Calu3 (cell line): ENCODE results near the gene FNTB. TPM values are rescaled to one million over a fixed set of nuclear protein-coding genes. Genes with fewer than 3 reads are reported as not detected.

Experiments
- BruUV-seq: library from RNA; stranded (reverse); fragments of 400-500 nt; replicated peaks from 2 replicates; lab custom pipeline; 2021; lab: Mats Ljungman, UMichigan
- CTCF ChIA-PET: fragments of 300-600 bp; sonication (Branson Sonifier 250); formaldehyde crosslinking; loops from one replicate; lab custom pipeline; 2022; ENCODE audit warnings: antibody characterized with exemption; lab: Charles Lee
- DNase-seq: peaks from one replicate; pipeline ENCODE4 v3.0.0; 2022
- H3K27ac Mint-ChIP-seq: one replicate; pipeline ENCODE4 v1.8.0; 2022; ENCODE audit warnings: mixed read lengths; ENCODE audit not compliant: unreplicated experiment
- H3K27me3 Mint-ChIP-seq: one replicate; pipeline ENCODE4 v1.8.0; 2022; ENCODE audit warnings: mixed read lengths; ENCODE audit not compliant: unreplicated experiment
- H3K36me3 Mint-ChIP-seq: one replicate; pipeline ENCODE4 v1.8.0; 2022; ENCODE audit warnings: mild to moderate bottlenecking, moderate library complexity, mixed read lengths; ENCODE audit not compliant: insufficient read depth, unreplicated experiment
- H3K4me1 Mint-ChIP-seq: one replicate; pipeline ENCODE4 v1.8.0; 2022; ENCODE audit warnings: mild to moderate bottlenecking, low read depth, mixed read lengths; ENCODE audit not compliant: unreplicated experiment
- H3K4me3 Mint-ChIP-seq: one replicate; pipeline ENCODE4 v1.8.0; 2022; ENCODE audit warnings: mild to moderate bottlenecking, low read depth, moderate library complexity, mixed read lengths; ENCODE audit not compliant: unreplicated experiment
- H3K9me3 Mint-ChIP-seq: one replicate; pipeline ENCODE4 v1.8.0; 2022; ENCODE audit warnings: low read depth, mixed read lengths; ENCODE audit not compliant: unreplicated experiment
- CTCF ChIP-seq: fragments of 200-600 bp; IDR thresholded peaks from one replicate; pipeline ENCODE4 v1.8.0; 2022; ENCODE audit warnings: antibody characterized with exemption; ENCODE audit not compliant: unreplicated experiment
- intact Hi-C: fragments of 100-400 bp; cut with micrococcal nuclease; formaldehyde crosslinking; loops from one replicate; pipeline ENCODE4 v1.10.0; 2022; ENCODE audit not compliant: unreplicated experiment
- total RNA-seq: library from RNA; stranded (reverse); gene quantifications from 2 replicates; pipeline ENCODE4 v1.2.3, GENCODE V29; 2022

The FNTB gene
- total RNA-seq, 1 experiment from 2014 or later, result 15.0 TPM

- intact Hi-C loops, result no loop called here
Observed at GRCh38 chr14:64965356-64966000, 21.2 kb upstream of the FNTB start.

GRCh38 chr14:64966976-64967375 is 19.7 kb upstream of the FNTB start:
- TF ChIP-seq CTCF, result no peak
- BruUV-seq, result no TSS peak
- intact Hi-C loops, result no loop called here
- Mint-ChIP-seq H3K4me3 (peak overlapping the region; percentile 26), H3K27ac (no peak overlapping the region), H3K27me3 (no peaks in the 10 kb centered on the region), H3K9me3 (no peaks in the 10 kb centered on the region), H3K36me3 (peaks cover 20% of the 10 kb centered on the region), H3K4me1 (peaks cover 52% of the 10 kb centered on the region)
- DNase-seq, result peak; percentile 78
- CTCF ChIA-PET, result no interaction called here

More at GRCh38 chr14:64965356-64966000, 21.2 kb upstream of the FNTB start:
- peaks cover 10% of the 10 kb centered on the region for H3K36me3 Mint-ChIP-seq
- no peaks in the 10 kb centered on the region for H3K9me3 Mint-ChIP-seq
- no peak overlapping the region for H3K27ac Mint-ChIP-seq
- BruUV-seq, result no TSS peak
- no peaks in the 10 kb centered on the region for H3K27me3 Mint-ChIP-seq
- no peak for TF ChIP-seq CTCF
- DNase-seq, result no peak
- CTCF ChIA-PET, result interaction anchor here (1.0 kb wide), 1 partner anchor 55 kb away, joined by 4 read pairs; no protein-coding TSS in a partner anchor
- no peak overlapping the region for H3K4me3 Mint-ChIP-seq
- peaks cover 46% of the 10 kb centered on the region for H3K4me1 Mint-ChIP-seq

DNA sequence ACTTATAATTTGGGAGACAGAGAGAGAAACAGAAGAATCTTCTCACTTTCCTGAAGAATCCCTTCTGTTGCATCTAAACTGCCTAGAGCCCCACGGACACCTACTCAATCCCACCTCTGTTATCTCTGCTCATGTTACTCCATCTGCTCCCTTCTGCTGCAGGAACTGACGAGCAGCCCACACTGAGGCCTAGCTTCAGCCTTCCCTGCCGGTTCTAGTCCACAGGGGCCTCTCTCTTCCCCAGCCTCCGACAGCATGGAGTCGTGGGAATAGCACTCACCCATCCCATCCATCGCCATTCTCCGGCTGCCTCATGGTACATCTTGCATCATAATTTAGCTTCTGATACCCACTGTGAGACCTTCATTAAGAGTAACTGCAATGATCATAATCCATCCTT is 18.5 kb upstream of the FNTB start:
- Mint-ChIP-seq H3K4me3 (no peak overlapping the region), H3K27ac (peak overlapping the region; percentile 13), H3K9me3 (no peaks in the 10 kb centered on the region), H3K36me3 (peaks cover 27% of the 10 kb centered on the region), H3K27me3 (no peaks in the 10 kb centered on the region), H3K4me1 (peaks cover 52% of the 10 kb centered on the region)
- DNase-seq, result no peak
- CTCF ChIA-PET, result interaction anchor here (0.5 to 0.7 kb wide), 2 partner anchors 12 to 106 kb away, joined by 3 to 4 read pairs; no protein-coding TSS in a partner anchor
- BruUV-seq, result no TSS peak
- intact Hi-C loops, result no loop called here
- no peak for TF ChIP-seq CTCF

GRCh38 chr14:64968651-64969050 is 18.0 kb upstream of the FNTB start:
- DNase-seq, result no peak
- BruUV-seq, result no TSS peak
- peaks cover 52% of the 10 kb centered on the region for H3K4me1 Mint-ChIP-seq
- no peak overlapping the region for H3K4me3 Mint-ChIP-seq
- H3K27ac Mint-ChIP-seq, result no peak overlapping the region
- TF ChIP-seq CTCF, result no peak
- H3K27me3 Mint-ChIP-seq, result no peaks in the 10 kb centered on the region
- H3K9me3 Mint-ChIP-seq, result no peaks in the 10 kb centered on the region
- intact Hi-C loops, result no loop called here
- CTCF ChIA-PET, result interaction anchor here (0.7 kb wide), 1 partner anchor 106 kb away, joined by 3 read pairs; no protein-coding TSS in a partner anchor
- H3K36me3 Mint-ChIP-seq, result peaks cover 25% of the 10 kb centered on the region
